Measurements from ENCODE around the gene GSC2. TPM values are rescaled to one million over a fixed set of nuclear protein-coding genes. Genes with fewer than 3 reads are reported as not detected.

Gene GSC2
- total RNA-seq, 6 experiments from 2014 or later, result not detected

DNA sequence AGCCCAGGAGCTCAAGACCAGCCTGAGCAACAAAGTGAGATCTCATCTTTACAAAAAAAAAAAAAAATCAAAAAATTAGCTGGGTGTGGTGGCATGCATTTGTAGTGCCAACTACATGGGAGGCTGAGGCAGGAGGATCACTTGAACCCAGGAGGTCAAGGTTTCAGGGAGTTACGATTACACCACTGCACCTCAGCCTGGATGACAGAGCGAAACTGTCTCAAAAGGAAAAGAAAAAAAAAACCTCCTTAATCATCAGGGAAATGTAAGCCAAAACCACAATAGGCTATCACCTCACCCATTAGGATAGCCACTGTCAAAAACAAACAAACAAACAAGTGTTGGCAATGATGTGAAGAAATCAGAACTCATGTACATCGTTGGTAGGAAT is 41.3 kb downstream of the GSC2 start:
- DNase-seq, result no peak
- TF ChIP-seq, protein P1, sequence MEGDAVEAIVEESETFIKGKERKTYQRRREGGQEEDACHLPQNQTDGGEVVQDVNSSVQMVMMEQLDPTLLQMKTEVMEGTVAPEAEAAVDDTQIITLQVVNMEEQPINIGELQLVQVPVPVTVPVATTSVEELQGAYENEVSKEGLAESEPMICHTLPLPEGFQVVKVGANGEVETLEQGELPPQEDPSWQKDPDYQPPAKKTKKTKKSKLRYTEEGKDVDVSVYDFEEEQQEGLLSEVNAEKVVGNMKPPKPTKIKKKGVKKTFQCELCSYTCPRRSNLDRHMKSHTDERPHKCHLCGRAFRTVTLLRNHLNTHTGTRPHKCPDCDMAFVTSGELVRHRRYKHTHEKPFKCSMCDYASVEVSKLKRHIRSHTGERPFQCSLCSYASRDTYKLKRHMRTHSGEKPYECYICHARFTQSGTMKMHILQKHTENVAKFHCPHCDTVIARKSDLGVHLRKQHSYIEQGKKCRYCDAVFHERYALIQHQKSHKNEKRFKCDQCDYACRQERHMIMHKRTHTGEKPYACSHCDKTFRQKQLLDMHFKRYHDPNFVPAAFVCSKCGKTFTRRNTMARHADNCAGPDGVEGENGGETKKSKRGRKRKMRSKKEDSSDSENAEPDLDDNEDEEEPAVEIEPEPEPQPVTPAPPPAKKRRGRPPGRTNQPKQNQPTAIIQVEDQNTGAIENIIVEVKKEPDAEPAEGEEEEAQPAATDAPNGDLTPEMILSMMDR (IDR thresholded peaks at IDR 0.05), result no peak
- no peak for TF ChIP-seq POLR2A (IDR thresholded peaks at IDR 0.05)
- ATAC-seq, result no peak
- peaks cover 0 to 22% (median 8%) of the 10 kb centered on the region in 4 donors for H3K4me1 ChIP-seq
- H3K27ac ChIP-seq, result peak overlapping the region in 2 of 3 donors; percentile 66 to 89
- intact Hi-C loops (cut with DNase I), result no loop called here
- WGBS (ENCODE audit: insufficient coverage, low coverage, low lambda C conversion rate, missing lambda C conversion rate), result 23% methylated on average over 3 of the region's 3 CpGs
- H3K36me3 ChIP-seq, result no peaks in the 10 kb centered on the region
- no peaks in the 10 kb centered on the region for H3K9me3 ChIP-seq
- no peak overlapping the region for H3K4me3 ChIP-seq
- no peaks in the 10 kb centered on the region for H3K27me3 ChIP-seq

DNA sequence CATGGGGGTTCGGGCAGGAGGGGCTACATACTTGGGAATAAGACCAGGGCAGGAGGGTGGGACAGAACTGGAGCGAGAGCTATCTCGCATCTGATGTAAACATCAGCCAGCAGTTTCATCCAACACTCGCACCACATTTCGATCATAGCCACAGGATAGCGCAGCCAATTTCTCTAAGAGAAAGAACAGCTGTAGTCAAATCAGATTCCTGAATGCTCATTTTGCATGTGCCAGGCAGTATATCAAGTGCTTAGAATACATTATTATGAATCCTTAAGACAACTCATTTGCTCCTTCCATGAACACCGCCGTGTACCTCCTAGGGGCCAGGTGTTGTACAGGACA is 42.4 kb downstream of the GSC2 start:
- no peak for ATAC-seq
- Histone ChIP-seq H3K9me3 (no peaks in the 10 kb centered on the region), H3K4me3 (no peak overlapping the region), H3K27ac (no peak overlapping the region), H3K4me1 (peaks cover 0 to 22% (median 8%) of the 10 kb centered on the region in 4 donors), H3K27me3 (no peaks in the 10 kb centered on the region), H3K36me3 (no peaks in the 10 kb centered on the region)
- intact Hi-C loops (cut with DNase I), result no loop called here
- DNase-seq, result no peak
- WGBS (ENCODE audit: insufficient coverage, low coverage, low lambda C conversion rate, missing lambda C conversion rate), result 94% methylated on average over 8 of the region's 8 CpGs
- TF ChIP-seq, protein P1 (IDR thresholded peaks at IDR 0.05), result no peak
- TF ChIP-seq POLR2A (IDR thresholded peaks at IDR 0.05), result no peak

DNA sequence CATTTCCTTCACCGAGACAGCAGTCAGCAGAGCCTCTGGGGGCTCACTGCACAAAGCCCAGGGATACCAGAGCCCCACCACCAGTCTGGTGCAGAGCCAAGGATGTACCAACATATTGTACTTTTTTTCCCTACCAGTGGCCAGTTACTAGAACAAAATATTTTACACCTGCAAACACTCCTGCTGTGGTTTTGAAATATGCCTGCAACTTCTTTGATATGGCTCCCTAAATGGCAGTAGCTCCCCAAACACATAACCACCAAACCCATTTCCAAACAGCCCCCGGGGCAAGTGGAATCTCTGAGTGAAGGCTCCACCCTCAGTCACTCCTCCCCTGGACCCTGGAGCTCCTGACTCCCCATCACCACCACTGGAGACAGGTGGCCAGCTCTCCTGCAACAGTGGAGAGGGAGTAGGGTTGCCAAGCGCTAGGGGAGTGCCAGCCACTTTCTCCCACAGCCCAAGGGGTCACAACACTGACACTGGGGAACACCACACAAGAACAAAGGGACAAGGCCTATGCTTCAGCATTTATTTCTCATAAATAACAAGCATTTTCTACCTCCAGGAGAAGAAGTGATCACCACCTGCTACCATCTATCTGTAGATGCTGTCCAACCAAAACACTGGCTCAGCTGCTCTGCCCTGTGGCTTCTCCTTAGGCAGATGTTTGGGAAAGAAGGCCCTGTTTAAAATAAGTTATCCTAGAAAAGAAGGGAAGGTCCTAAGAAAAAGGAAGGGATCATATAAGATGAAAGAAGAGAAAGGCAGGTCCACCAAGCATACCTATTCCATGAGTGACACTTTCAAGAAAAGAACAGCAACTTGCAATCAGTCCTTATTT is 43.0 kb downstream of the GSC2 start:
- H3K27me3 ChIP-seq, result no peaks in the 10 kb centered on the region
- intact Hi-C loops (cut with DNase I), result no loop called here
- DNase-seq, result no peak
- no peak for ATAC-seq
- H3K9me3 ChIP-seq, result no peaks in the 10 kb centered on the region
- no peaks in the 10 kb centered on the region for H3K36me3 ChIP-seq
- TF ChIP-seq, protein P1 (IDR thresholded peaks at IDR 0.05), result no peak
- TF ChIP-seq POLR2A (IDR thresholded peaks at IDR 0.05), result no peak
- no peak overlapping the region for H3K4me3 ChIP-seq
- no peak overlapping the region for H3K27ac ChIP-seq
- H3K4me1 ChIP-seq, result peaks cover 0 to 22% (median 8%) of the 10 kb centered on the region in 4 donors
- 75% methylated on average over 2 of the region's 3 CpGs for WGBS (ENCODE audit: insufficient coverage, low coverage, low lambda C conversion rate, missing lambda C conversion rate)

DNA sequence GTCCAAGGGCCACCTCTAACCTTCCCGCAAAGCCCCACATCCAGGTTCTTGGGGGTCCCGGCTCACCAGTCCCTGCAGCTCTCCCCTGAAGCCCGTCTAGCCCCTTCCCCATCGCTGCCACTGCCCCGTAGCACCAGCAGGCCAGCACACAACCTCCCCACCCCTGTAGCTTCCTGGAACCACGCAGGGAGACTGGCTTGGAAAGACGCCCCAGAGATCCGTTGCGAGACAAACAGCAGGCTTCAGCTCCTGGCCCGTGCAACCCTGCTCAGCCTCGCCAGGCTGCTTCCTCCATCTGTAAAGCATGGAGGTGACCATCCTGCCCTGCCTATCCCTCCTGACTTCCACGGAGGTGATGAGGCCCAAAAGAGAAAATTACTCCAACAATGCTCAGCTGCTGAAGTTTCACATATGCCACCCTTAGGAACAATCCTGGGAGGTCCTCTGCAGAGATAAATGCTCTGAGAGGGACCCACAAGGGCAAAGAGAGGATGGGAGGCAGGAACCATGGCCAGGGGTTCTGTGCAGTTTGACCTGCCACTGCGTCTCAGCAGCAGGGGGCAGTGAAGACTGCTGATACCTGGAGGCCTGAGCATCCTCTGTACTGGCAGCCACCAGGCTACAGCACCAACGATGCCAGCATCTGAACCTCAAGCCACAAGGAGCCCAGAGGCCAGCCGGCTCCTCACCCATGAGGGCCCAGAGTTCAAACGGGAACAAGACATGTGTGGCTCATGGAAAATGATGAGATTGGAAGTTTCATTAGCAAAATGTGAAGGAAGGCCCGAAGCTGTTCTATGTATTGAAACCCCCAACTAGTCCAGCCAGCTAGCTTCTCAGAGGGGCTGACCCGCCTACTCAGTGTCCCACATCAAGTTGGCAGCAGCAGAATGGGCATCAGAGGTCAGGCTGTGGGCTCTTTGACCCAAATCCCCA is 44.0 kb downstream of the GSC2 start:
- 53% methylated on average over 11 of the region's 18 CpGs for WGBS (ENCODE audit: insufficient coverage, low coverage, low lambda C conversion rate, missing lambda C conversion rate)
- peak; percentile 21 to 44 (median 34) for ATAC-seq
- peaks cover 0 to 22% (median 8%) of the 10 kb centered on the region in 4 donors for H3K4me1 ChIP-seq

More for the DNA sequence above, 44.0 kb downstream of the GSC2 start:
- Histone ChIP-seq H3K27me3 (no peaks in the 10 kb centered on the region), H3K4me3 (no peak overlapping the region), H3K27ac (no peak overlapping the region), H3K36me3 (no peaks in the 10 kb centered on the region), H3K9me3 (no peaks in the 10 kb centered on the region)
- TF ChIP-seq POLR2A (IDR thresholded peaks at IDR 0.05), result no peak
- TF ChIP-seq, protein P1 (IDR thresholded peaks at IDR 0.05), result peak; percentile 15 to 32 (median 18)
- intact Hi-C loops (cut with DNase I), result no loop called here
- no peak for DNase-seq

Measured in right lobe of liver (tissue), 6 donors.